Subcutaneous adipose tissue (tissue), 4 donors: ENCODE measurements around the gene ADIG. TPM values are rescaled to one million over a fixed set of nuclear protein-coding genes. Genes with fewer than 3 reads are reported as not detected.

Experiments
- total RNA-seq, 4 donors: library from RNA; depleted of rRNA; stranded (reverse); fragments of >200 nt; gene quantifications; one replicate each; pipeline ENCODE4 v1.1.0, GENCODE V29; 2016
- TF ChIP-seq, protein P1 (sequence below): fragments of 450-650 bp; IDR thresholded peaks from one replicate; pipeline ENCODE4 v1.5.1; 2016; ENCODE audit warnings: low read depth, mild to moderate bottlenecking, control low read depth, antibody characterized with exemption, moderate library complexity

The ADIG gene
- total RNA-seq, 4 donors from 2014 or later, result not detected

DNA sequence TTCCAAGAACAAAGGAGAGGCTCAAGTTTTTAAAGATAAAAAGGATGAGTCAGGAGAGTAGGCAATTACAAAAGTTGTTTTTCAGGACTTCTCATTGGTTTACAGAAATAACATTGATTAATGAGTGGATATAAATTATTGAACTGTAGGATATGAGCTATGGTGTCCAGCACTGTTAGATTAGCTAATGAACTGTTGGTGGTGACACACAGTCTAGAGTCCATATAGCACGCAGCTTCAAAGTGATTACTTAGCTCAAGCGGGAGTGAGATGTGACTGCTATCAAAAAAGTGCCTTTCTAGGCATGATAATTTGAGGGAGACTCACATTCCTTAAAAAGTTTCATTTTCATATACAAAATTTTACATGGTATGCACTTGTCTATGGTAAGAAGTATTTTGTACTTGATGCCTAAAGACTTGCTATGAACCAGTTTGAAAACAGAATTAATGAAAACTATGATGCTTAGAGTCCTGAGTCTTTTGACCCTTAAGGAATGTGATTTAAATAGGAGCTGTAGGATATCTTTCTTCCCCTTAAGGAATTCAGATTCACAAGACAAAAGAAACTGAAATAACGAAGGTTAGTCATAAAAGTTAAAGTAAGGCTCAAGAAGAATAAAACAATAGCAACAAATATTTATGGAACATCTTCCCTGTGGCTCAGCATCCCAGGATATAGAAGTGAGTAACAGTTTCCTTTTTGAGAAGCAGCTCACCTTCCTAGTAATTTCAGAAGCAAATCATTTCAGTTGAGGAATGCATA is 22.2 kb upstream of the ADIG start:
- TF ChIP-seq, protein P1, sequence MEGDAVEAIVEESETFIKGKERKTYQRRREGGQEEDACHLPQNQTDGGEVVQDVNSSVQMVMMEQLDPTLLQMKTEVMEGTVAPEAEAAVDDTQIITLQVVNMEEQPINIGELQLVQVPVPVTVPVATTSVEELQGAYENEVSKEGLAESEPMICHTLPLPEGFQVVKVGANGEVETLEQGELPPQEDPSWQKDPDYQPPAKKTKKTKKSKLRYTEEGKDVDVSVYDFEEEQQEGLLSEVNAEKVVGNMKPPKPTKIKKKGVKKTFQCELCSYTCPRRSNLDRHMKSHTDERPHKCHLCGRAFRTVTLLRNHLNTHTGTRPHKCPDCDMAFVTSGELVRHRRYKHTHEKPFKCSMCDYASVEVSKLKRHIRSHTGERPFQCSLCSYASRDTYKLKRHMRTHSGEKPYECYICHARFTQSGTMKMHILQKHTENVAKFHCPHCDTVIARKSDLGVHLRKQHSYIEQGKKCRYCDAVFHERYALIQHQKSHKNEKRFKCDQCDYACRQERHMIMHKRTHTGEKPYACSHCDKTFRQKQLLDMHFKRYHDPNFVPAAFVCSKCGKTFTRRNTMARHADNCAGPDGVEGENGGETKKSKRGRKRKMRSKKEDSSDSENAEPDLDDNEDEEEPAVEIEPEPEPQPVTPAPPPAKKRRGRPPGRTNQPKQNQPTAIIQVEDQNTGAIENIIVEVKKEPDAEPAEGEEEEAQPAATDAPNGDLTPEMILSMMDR, result no peak

DNA sequence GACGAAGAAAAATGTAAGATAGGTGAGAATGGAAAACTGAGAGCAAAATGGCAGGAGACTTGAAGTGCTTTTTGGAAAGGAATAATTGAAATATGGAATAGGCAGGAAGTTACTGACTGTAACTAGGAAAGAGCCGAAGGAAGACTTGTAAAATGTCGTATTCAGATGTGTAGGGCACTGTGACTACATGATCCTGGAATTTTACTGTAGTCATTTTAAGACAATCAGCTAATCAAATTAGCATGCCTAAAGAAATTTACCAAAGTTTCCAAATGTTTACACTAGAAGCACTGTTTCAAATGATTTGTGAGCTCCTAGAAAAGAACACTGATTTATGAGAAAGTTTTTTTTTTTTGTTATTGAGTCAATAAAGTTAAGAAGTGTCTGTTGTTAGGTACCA is 21.2 kb upstream of the ADIG start:
- TF ChIP-seq, protein P1, result no peak

DNA sequence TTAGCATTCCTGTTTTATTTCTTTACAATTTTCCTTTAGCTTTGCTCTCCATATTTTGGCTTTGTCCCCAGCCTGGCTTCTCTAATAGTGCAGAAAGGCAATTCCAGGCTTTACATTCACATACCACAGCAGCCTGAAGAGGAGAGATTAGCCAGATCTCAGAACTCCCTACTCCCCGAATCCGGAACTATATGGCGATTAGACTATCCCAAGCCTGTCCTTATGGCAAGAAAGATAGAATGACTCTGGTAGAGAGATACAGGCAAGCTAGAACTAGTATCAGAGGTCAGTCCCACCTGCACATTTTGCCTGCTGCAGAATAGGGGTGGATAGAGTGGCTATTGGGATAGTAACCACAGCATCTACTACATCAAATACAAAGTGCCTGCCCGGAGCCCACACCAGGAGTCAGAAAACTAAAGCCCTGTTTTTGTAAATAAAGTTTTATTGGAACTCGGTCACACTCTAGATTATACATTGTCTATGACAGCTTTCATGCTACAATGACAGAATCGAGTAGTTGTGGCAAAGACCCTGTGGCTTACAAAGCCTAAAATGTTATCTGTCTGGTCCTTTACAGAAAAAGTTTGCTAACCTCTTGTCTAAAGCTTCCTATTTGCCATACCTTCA is 17.1 kb upstream of the ADIG start:
- TF ChIP-seq, protein P1, result no peak

DNA sequence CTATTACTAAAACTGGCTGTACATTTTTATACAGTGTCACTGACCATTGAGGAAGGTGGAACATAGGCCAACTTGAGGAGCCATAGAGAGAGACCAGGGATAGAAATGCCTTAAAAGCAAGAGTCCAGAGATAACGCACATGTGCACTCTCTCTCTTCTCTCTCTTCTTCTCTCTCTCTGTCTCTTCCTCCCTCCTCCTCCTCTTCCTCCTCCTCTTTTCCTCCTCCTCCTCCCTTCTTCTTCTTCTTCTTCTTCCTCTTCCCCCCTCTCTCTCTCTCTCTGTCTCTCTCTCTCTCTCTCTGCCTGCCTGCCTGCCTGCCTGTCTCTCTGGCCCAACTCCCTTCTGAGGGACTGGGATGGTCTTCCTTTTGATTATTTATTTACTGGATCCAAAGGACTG is 16.3 kb upstream of the ADIG start:
- TF ChIP-seq, protein P1, result no peak

DNA sequence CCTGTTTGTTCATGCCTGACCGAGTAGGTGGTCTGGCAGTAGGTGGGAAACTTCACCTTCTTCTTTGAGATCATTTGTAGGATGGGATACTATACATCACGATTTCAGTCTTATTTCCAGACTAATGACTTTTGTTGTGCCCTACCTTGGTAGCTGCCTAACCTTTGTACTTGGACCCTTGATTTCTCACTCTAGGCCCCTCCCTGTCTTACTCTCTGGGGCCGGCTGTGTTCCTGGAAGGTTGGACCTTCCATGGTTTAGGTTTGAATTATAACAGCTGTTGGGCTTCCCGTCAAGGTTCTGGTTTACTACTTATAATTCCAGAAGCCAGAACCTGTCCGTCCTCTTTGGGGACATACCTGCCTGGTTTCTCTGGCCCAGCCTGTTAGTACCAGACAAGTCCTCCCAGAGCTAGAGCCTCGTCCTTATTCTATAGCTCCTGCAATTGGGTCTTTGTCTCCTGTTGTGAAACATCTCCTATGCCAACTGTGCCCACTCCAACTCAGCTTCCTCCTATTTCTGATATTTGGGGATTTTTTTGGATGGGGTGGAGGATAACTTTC is 14.9 kb upstream of the ADIG start:
- TF ChIP-seq, protein P1, result no peak

DNA sequence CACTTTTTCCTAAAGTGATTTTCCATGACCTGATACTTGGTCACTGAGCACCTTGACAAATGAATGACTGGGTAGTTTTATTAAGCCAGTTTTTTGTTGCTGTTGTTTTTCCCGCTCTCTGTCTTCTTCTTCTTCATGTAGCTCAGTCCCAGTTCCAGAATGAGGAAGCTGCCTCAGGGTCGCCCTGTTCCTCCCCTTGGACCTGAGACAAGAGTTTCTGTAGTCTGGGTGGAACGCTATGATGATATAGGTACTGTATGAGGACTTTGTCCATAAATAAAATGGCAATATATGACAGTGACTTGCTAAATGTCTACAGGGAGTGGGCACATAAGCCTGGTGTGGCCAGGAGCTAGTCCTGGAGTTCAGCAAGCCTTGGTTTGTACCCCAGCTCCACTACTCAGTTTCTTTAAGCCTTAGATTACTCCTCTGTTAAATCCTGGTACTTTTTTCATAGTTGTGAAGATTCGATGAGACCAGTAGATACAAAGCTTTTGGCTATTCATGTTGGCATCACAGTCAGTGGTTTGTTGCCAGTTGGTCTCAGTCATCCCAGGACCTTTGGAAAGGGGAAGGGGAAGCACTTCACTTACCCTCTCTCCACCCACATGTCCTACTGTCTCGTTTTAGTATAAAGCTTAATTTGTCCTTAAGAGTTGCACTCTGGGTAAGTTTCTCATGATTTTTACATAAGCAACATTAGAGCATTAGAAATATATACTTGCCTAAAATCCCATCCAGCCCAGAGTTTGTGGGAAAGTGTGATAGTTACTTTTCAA is 11.1 kb upstream of the ADIG start:
- TF ChIP-seq, protein P1, result no peak

DNA sequence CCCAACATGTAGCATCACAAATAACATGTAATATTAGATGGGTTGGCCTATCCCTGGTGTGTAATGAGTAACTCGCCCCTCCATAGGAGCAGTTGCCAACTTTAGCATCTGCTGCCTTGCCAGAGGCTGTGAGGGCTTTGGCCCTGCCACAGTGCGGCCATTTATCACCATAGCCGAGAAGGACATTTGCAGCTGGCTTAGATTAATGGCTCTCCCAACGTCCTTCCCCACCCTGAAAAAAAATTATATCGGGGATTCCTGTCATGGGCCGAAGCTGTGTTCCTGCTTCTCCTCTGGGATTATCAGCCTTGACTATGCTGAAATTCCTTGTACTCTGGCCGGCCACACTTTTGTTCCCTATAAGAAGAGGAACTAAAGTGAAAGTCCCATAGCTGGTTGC is 7.6 kb upstream of the ADIG start:
- TF ChIP-seq, protein P1, result no peak
